Stimulated activated CD4-positive, alpha-beta T cell treated with anti-CD3 and anti-CD28 coated beads, Interleukin-15, amount 100 ng/mL, for 24 hours (primary cell): ENCODE data around the gene MRGPRX1.
"Not testable (repeated sequence)": the region's sequence is repeated elsewhere in the genome, so short reads cannot be mapped to it uniquely, and the experiment has no call there.

Experiments
- DNase-seq: peaks from one replicate; pipeline ENCODE4 v3.0.0-alpha.2; 2020

The MRGPRX1 gene

GRCh38 chr11:18939314-18939713 is at the start of gene MRGPRX1:
MRGPRX1 (minus strand) TSS chr11:18939414; CDS start chr11:18934784, 4,630 bp downstream.
- no peak for DNase-seq

GRCh38 chr11:18987454-18988231 is 48.4 kb upstream of the MRGPRX1 start:
- no peak for DNase-seq

GRCh38 chr11:18986744-18987143 is 47.5 kb upstream of the MRGPRX1 start:
- DNase-seq, result no peak

- no peak for DNase-seq
Observed at GRCh38 chr11:18981897-18982296, 42.7 kb upstream of the MRGPRX1 start.

GRCh38 chr11:18974192-18974591 is 35.0 kb upstream of the MRGPRX1 start:
- no peak for DNase-seq

- DNase-seq, result no peak
Observed at GRCh38 chr11:18972336-18972735, 33.1 kb upstream of the MRGPRX1 start.

- no peak for DNase-seq
Observed at GRCh38 chr11:18969720-18970119, 30.5 kb upstream of the MRGPRX1 start.

GRCh38 chr11:18958221-18958910 is 19.2 kb upstream of the MRGPRX1 start:
- DNase-seq, result no peak

- no peak for DNase-seq
Observed at GRCh38 chr11:18956630-18957029, 17.4 kb upstream of the MRGPRX1 start.

- no peak for DNase-seq
Observed at GRCh38 chr11:18936002-18936673, 3.1 kb downstream of the MRGPRX1 start.

- no peak for DNase-seq
Observed at GRCh38 chr11:18934195-18934814, 4.9 kb downstream of the MRGPRX1 start.

- DNase-seq, result no peak
Observed at GRCh38 chr11:18927550-18928322, 11.5 kb downstream of the MRGPRX1 start.

GRCh38 chr11:18925426-18925825 is 13.8 kb downstream of the MRGPRX1 start:
- not testable (repeated sequence) for DNase-seq

- DNase-seq, result no peak
Observed at GRCh38 chr11:18912883-18913282, 26.3 kb downstream of the MRGPRX1 start.

GRCh38 chr11:18907391-18907790 is 31.8 kb downstream of the MRGPRX1 start:
- no peak for DNase-seq

- not testable (repeated sequence) for DNase-seq
Observed at GRCh38 chr11:18900637-18901036, 38.6 kb downstream of the MRGPRX1 start.

- not testable (repeated sequence) for DNase-seq
Observed at GRCh38 chr11:18900151-18900611, 39.0 kb downstream of the MRGPRX1 start.

GRCh38 chr11:18891712-18892111 is 47.5 kb downstream of the MRGPRX1 start:
- not testable (repeated sequence) for DNase-seq

- no peak for DNase-seq
Observed at GRCh38 chr11:18890615-18891014, 48.6 kb downstream of the MRGPRX1 start.
